CD4-positive, alpha-beta memory T cell (primary cell): ENCODE measurements around the gene PPM1N. TPM values are rescaled to one million over a fixed set of nuclear protein-coding genes. Genes with fewer than 3 reads are reported as not detected.
A peak's percentile ranks its signal among the peaks of the same experiment; 100 is the strongest.

Source experiments
- CTCF ChIA-PET: fragments of 350-600 bp; sonication (Branson Sonifier 250); formaldehyde crosslinking; loops from one replicate; lab custom pipeline; 2021; ENCODE audit warnings: inconsistent platforms; ENCODE audit not compliant: partially characterized antibody; lab: Charles Lee
- POLR2A ChIA-PET: fragments of 350-600 bp; sonication (Branson Sonifier 250); formaldehyde crosslinking; loops from one replicate; lab custom pipeline; 2021; ENCODE audit not compliant: partially characterized antibody; lab: Charles Lee
- DNase-seq, 5 donors: peaks; one replicate each; pipeline versions ENCODE4 v3.0.0 to v3.0.0-alpha.2; 2020 to 2022; ENCODE audit warnings: mixed read lengths in 1 of 5
- H3K27ac ChIP-seq: one replicate; pipeline ENCODE4 v1.7.0; 2013; ENCODE audit warnings: low read depth, low read length
- H3K27me3 ChIP-seq: 2 replicates; pipeline ENCODE4 v1.7.0; 2013; ENCODE audit warnings: mild to moderate bottlenecking, low read length, moderate library complexity; ENCODE audit not compliant: insufficient read depth
- H3K36me3 ChIP-seq: 2 replicates; pipeline ENCODE4 v1.7.0; 2013; ENCODE audit warnings: mild to moderate bottlenecking, low read length, moderate library complexity; ENCODE audit not compliant: insufficient read depth
- H3K4me1 ChIP-seq: 2 replicates; pipeline ENCODE4 v1.7.0; 2013; ENCODE audit warnings: mild to moderate bottlenecking, low read length, moderate library complexity; ENCODE audit not compliant: insufficient read depth
- H3K4me3 ChIP-seq, 2 donors: one replicate each; pipeline ENCODE4 v1.7.0; 2013; ENCODE audit warnings: low read length in 2 of 2, mild to moderate bottlenecking in 1 of 2
- H3K9me3 ChIP-seq, 2 donors: one replicate each; pipeline ENCODE4 v1.7.0; 2013; ENCODE audit warnings: low read length in 2 of 2, control low read depth in 1 of 2; ENCODE audit not compliant: control insufficient read depth in 1 of 2
- H3K27ac Mint-ChIP-seq, 7 donors: one replicate each; pipeline ENCODE4 v1.8.0; 2020 to 2021; ENCODE audit warnings: mixed read lengths in 7 of 7, mild to moderate bottlenecking in 6 of 7, inconsistent platforms in 3 of 7, moderate library complexity in 3 of 7
- H3K27me3 Mint-ChIP-seq, 2 donors: one replicate each; pipeline ENCODE4 v1.8.0; 2020 to 2021; ENCODE audit warnings: mixed read lengths in 2 of 2
- H3K36me3 Mint-ChIP-seq, 2 donors: one replicate each; pipeline ENCODE4 v1.8.0; 2020 to 2021; ENCODE audit warnings: mixed read lengths in 2 of 2, inconsistent platforms in 1 of 2, mild to moderate bottlenecking in 1 of 2
- H3K4me1 Mint-ChIP-seq, 4 donors: one replicate each; pipeline ENCODE4 v1.8.0; 2020 to 2021; ENCODE audit warnings: mixed read lengths in 4 of 4, mild to moderate bottlenecking in 1 of 4
- H3K4me3 Mint-ChIP-seq, 8 donors: one replicate each; pipeline ENCODE4 v1.8.0; 2020 to 2021; ENCODE audit warnings: mixed read lengths in 8 of 8, mild to moderate bottlenecking in 7 of 8, moderate library complexity in 6 of 8, inconsistent platforms in 3 of 8
- H3K9me3 Mint-ChIP-seq, 8 donors: one replicate each; pipeline ENCODE4 v1.8.0; 2020 to 2021; ENCODE audit warnings: mixed read lengths in 8 of 8, mild to moderate bottlenecking in 5 of 8, inconsistent platforms in 3 of 8, moderate library complexity in 1 of 8
- intact Hi-C: fragments of 100-400 bp; cut with micrococcal nuclease; formaldehyde crosslinking; loops from one replicate; pipeline ENCODE4 v1.15.1; 2023
- polyA plus RNA-seq, 2 donors: library from polyadenylated mRNA; unstranded; fragments of 300-500 nt; fragmentation: Illumina TruSeq; gene quantifications; one replicate each; pipeline ENCODE4 v1.2.3, GENCODE V29; 2021
- total RNA-seq, 2 experiments: library from RNA; stranded (reverse); gene quantifications; one replicate each; pipeline ENCODE4 v1.2.3, GENCODE V29; 2021

PPM1N gene
- total and polyA plus RNA-seq, 4 experiments from 2014 or later = 3.7 to 7.9 (median 4.9) TPM

GRCh38 chr19:45476304-45476703, 21.9 kb upstream of the PPM1N start:
- peaks cover 3 to 4% of the 10 kb centered on the region in 2 donors for H3K27me3 Mint-ChIP-seq
- Histone ChIP-seq H3K9me3 (no peaks in the 10 kb centered on the region), H3K4me3 (no peak overlapping the region), H3K27me3 (no peaks in the 10 kb centered on the region), H3K4me1 (peaks cover 14% of the 10 kb centered on the region), H3K27ac (no peak overlapping the region), H3K36me3 (no peaks in the 10 kb centered on the region)
- POLR2A ChIA-PET = interaction anchor here (1.4 to 5.6 kb wide), 3 partner anchors 8 to 37 kb away, joined by 5 to 202 read pairs (median 124); partner anchors contain the start of gene FOSB
- H3K4me1 Mint-ChIP-seq = peaks cover 25 to 66% (median 33%) of the 10 kb centered on the region in 4 donors
- peak in 3 of 5 donors; percentile 25 to 40 (median 31) for DNase-seq
- H3K9me3 Mint-ChIP-seq = peaks cover 0 to 74% (median 0%) of the 10 kb centered on the region in 8 donors
- H3K36me3 Mint-ChIP-seq = peaks cover 5 to 32% of the 10 kb centered on the region in 2 donors
- intact Hi-C loops = no loop called here
- CTCF ChIA-PET = interaction anchor here (4.1 to 16.8 kb wide), 4 partner anchors 8 to 51 kb away, joined by 65 to 487 read pairs (median 69); partner anchors contain the start of genes ERCC1 and FOSB
- H3K27ac Mint-ChIP-seq = peak overlapping the region in 6 of 7 donors; percentile 66 to 99 (median 84)
- peak overlapping the region in 6 of 8 donors; percentile 31 to 73 (median 57) for H3K4me3 Mint-ChIP-seq

- Mint-ChIP-seq H3K9me3 (peaks cover 0 to 70% (median 0%) of the 10 kb centered on the region in 8 donors), H3K36me3 (peaks cover 5 to 24% of the 10 kb centered on the region in 2 donors), H3K4me3 (peak overlapping the region in 6 of 8 donors; percentile 6 to 77 (median 66)), H3K4me1 (peaks cover 25 to 57% (median 31%) of the 10 kb centered on the region in 4 donors), H3K27me3 (peaks cover 3 to 4% of the 10 kb centered on the region in 2 donors), H3K27ac (peak overlapping the region; percentile 81 to 99 (median 92))
- ChIA-PET CTCF (interaction anchor here (2.1 to 16.8 kb wide), 5 partner anchors 9 to 51 kb away, joined by 9 to 487 read pairs (median 66); partner anchors contain the start of genes ERCC1 and FOSB), POLR2A (interaction anchor here (1.4 to 5.6 kb wide), 4 partner anchors 9 to 38 kb away, joined by 5 to 202 read pairs (median 66); partner anchors contain the start of gene FOSB)
- peak in 1 of 5 donors; percentile 20 for DNase-seq
- Histone ChIP-seq H3K27me3 (no peaks in the 10 kb centered on the region), H3K9me3 (no peaks in the 10 kb centered on the region), H3K36me3 (no peaks in the 10 kb centered on the region), H3K27ac (no peak overlapping the region), H3K4me3 (no peak overlapping the region), H3K4me1 (peaks cover 14% of the 10 kb centered on the region)
- intact Hi-C loops = no loop called here
Measured at GRCh38 chr19:45477186-45477585, 21.1 kb upstream of the PPM1N start.

GRCh38 chr19:45477713-45478453, 20.4 kb upstream of the PPM1N start:
- H3K4me3 Mint-ChIP-seq = peak overlapping the region; percentile 62 to 93 (median 84)
- H3K27ac Mint-ChIP-seq = peak overlapping the region; percentile 97 to 99 (median 98)
- intact Hi-C loops = loop anchor here (1.0 kb wide), 5 partner anchors 9 to 55 kb away; partner anchors contain the start of gene ERCC1
- CTCF ChIA-PET = interaction anchor here (0.7 to 16.8 kb wide), 22 partner anchors 9 to 408 kb away, joined by 3 to 487 read pairs (median 8); partner anchors contain the start of genes ERCC1, FOSB, IRF2BP1 and PPM1N
- Histone ChIP-seq H3K27ac (peak overlapping the region; percentile 93), H3K36me3 (no peaks in the 10 kb centered on the region), H3K27me3 (no peaks in the 10 kb centered on the region), H3K4me3 (peak overlapping the region; percentile 51 to 74), H3K4me1 (peaks cover 14% of the 10 kb centered on the region), H3K9me3 (no peaks in the 10 kb centered on the region)
- POLR2A ChIA-PET = interaction anchor here (0.6 to 5.6 kb wide), 21 partner anchors 10 to 228 kb away, joined by 3 to 202 read pairs (median 5); partner anchors contain the start of genes ERCC1, FOSB and OPA3
- peak in 1 of 5 donors; percentile 74 for DNase-seq
- H3K9me3 Mint-ChIP-seq = peaks cover 0 to 64% (median 0%) of the 10 kb centered on the region in 8 donors
- peaks cover 1 to 18% of the 10 kb centered on the region in 2 donors for H3K36me3 Mint-ChIP-seq
- peaks cover 25 to 50% (median 29%) of the 10 kb centered on the region in 4 donors for H3K4me1 Mint-ChIP-seq
- H3K27me3 Mint-ChIP-seq = peaks cover 1% of the 10 kb centered on the region in 2 donors

GRCh38 chr19:45478454-45479238, 19.6 kb upstream of the PPM1N start:
- CTCF ChIA-PET = interaction anchor here (0.7 to 16.8 kb wide), 27 partner anchors 9 to 408 kb away, joined by 3 to 487 read pairs (median 6); partner anchors contain the start of genes ERCC1, FOSB, IRF2BP1 and PPM1N
- peaks cover 0 to 15% of the 10 kb centered on the region in 2 donors for H3K36me3 Mint-ChIP-seq
- H3K4me3 ChIP-seq = peak overlapping the region; percentile 51 to 74
- H3K27me3 ChIP-seq = no peaks in the 10 kb centered on the region
- peak overlapping the region; percentile 62 to 93 (median 84) for H3K4me3 Mint-ChIP-seq
- H3K9me3 ChIP-seq = no peaks in the 10 kb centered on the region
- POLR2A ChIA-PET = interaction anchor here (0.6 to 5.6 kb wide), 28 partner anchors 9 to 408 kb away, joined by 3 to 202 read pairs (median 4); partner anchors contain the start of genes ERCC1, FOSB, IRF2BP1 and OPA3
- DNase-seq = peak; percentile 91 to 92 (median 91)
- peaks cover 14% of the 10 kb centered on the region for H3K4me1 ChIP-seq
- peak overlapping the region; percentile 93 for H3K27ac ChIP-seq
- H3K27me3 Mint-ChIP-seq = peaks cover 1% of the 10 kb centered on the region in 2 donors
- peaks cover 25 to 46% (median 28%) of the 10 kb centered on the region in 4 donors for H3K4me1 Mint-ChIP-seq
- peak overlapping the region; percentile 97 to 99 (median 98) for H3K27ac Mint-ChIP-seq
- H3K9me3 Mint-ChIP-seq = peaks cover 0 to 58% (median 0%) of the 10 kb centered on the region in 8 donors
- no peaks in the 10 kb centered on the region for H3K36me3 ChIP-seq
- intact Hi-C loops = loop anchor here (1.0 kb wide), 6 partner anchors 9 to 55 kb away; partner anchors contain the start of gene ERCC1

- intact Hi-C loops = no loop called here
- Histone ChIP-seq H3K36me3 (no peaks in the 10 kb centered on the region), H3K27me3 (no peaks in the 10 kb centered on the region), H3K4me1 (peaks cover 8% of the 10 kb centered on the region), H3K4me3 (no peak overlapping the region), H3K9me3 (no peaks in the 10 kb centered on the region), H3K27ac (no peak overlapping the region)
- Mint-ChIP-seq H3K4me1 (peaks cover 8 to 22% (median 16%) of the 10 kb centered on the region in 4 donors), H3K4me3 (no peak overlapping the region), H3K36me3 (peaks cover 0 to 6% of the 10 kb centered on the region in 2 donors), H3K9me3 (peaks cover 0 to 28% (median 0%) of the 10 kb centered on the region in 8 donors), H3K27ac (peak overlapping the region in 1 of 7 donors; percentile 89), H3K27me3 (no peaks in the 10 kb centered on the region)
- POLR2A ChIA-PET = no interaction called here
- CTCF ChIA-PET = interaction anchor here (16.8 kb wide), 1 partner anchor 45 kb away, joined by 487 read pairs; no protein-coding TSS in a partner anchor
- no peak for DNase-seq
Measured at GRCh38 chr19:45483033-45483432, 15.2 kb upstream of the PPM1N start.

- Mint-ChIP-seq H3K27me3 (peaks cover 2 to 3% of the 10 kb centered on the region in 2 donors), H3K9me3 (peaks cover 0 to 16% (median 0%) of the 10 kb centered on the region in 8 donors), H3K4me1 (peaks cover 2 to 11% (median 7%) of the 10 kb centered on the region in 4 donors), H3K27ac (peak overlapping the region in 3 of 7 donors; percentile 18 to 89 (median 23)), H3K4me3 (peak overlapping the region in 2 of 8 donors; percentile 35 to 50), H3K36me3 (no peaks in the 10 kb centered on the region)
- POLR2A ChIA-PET = interaction anchor here (0.6 to 3.4 kb wide), 7 partner anchors 12 to 158 kb away, joined by 3 to 36 read pairs (median 7); partner anchors contain the start of genes FOSB, PPM1N and VASP
- H3K9me3 ChIP-seq = no peaks in the 10 kb centered on the region
- DNase-seq = no peak
- CTCF ChIA-PET = interaction anchor here (0.7 to 16.8 kb wide), 20 partner anchors 13 to 246 kb away, joined by 3 to 487 read pairs (median 9); partner anchors contain the start of genes EML2, FBXO46, FOSB and PPM1N
- H3K27me3 ChIP-seq = no peaks in the 10 kb centered on the region
- H3K4me3 ChIP-seq = no peak overlapping the region
- H3K4me1 ChIP-seq = peaks cover 5% of the 10 kb centered on the region
- no peaks in the 10 kb centered on the region for H3K36me3 ChIP-seq
- intact Hi-C loops = no loop called here
- H3K27ac ChIP-seq = no peak overlapping the region
Measured at GRCh38 chr19:45484273-45484945, 13.8 kb upstream of the PPM1N start.
